SK-N-SH (cell line): ENCODE results near the gene CCDC27. TPM values are rescaled to one million over a fixed set of nuclear protein-coding genes. Genes with fewer than 3 reads are reported as not detected.
"Not testable (repeated sequence)": the region's sequence is repeated elsewhere in the genome, so short reads cannot be mapped to it uniquely, and the experiment has no call there.

Experiments
- CTCF ChIA-PET: fragments of 300-600, 350-600 bp; formaldehyde crosslinking; extraction: SDS; loops from one replicate; lab custom pipeline; 2021; lab: Yijun Ruan, JAX
- POLR2A ChIA-PET: fragments of 350-600 bp; sonication (Branson Sonifier 250); formaldehyde crosslinking; extraction: SDS; loops from one replicate; lab custom pipeline; 2020; ENCODE audit warnings: antibody characterized with exemption, inconsistent platforms; lab: Yijun Ruan, JAX
- DNase-seq: peaks from one replicate; pipeline ENCODE4 v3.0.0; 2012
- H2AFZ ChIP-seq: fragments of 200-600 bp; sonication (generic); 2 replicates; pipeline ENCODE4 v1.8.1; 2016; ENCODE audit warnings: antibody characterized with exemption, mild to moderate bottlenecking, low read depth
- H3F3A ChIP-seq: fragments of 200-600 bp; sonication (generic); replicated peaks from 2 replicates; pipeline ENCODE3; 2016; ENCODE audit warnings: antibody characterized with exemption, mild to moderate bottlenecking; ENCODE audit not compliant: insufficient read depth
- H3K27ac ChIP-seq, 2 experiments: fragments of 200-500 bp in 1 of 2; fragments of 200-600 bp in 1 of 2; sonication (Bioruptor generic) in 1 of 2; sonication (generic), shearing (Covaris generic) in 1 of 2; 2 replicates each; pipeline versions ENCODE4 v1.5.1 to v1.6.1; 2014 to 2016; ENCODE audit warnings: low read depth in 2 of 2, inconsistent platforms in 1 of 2, low read length in 1 of 2, mild to moderate bottlenecking in 1 of 2, mixed read lengths in 1 of 2
- H3K27me3 ChIP-seq: fragments of 200-600 bp; sonication (generic), shearing (Covaris generic); 2 replicates; pipeline ENCODE4 v1.6.1; 2016; ENCODE audit warnings: mixed run types; ENCODE audit not compliant: insufficient read depth
- H3K36me3 ChIP-seq, 2 experiments: fragments of 200-500 bp in 1 of 2; fragments of 200-600 bp in 1 of 2; sonication (Bioruptor generic) in 1 of 2; sonication (generic) in 1 of 2; replicated peaks in 1 of 2; 2 replicates each; pipeline versions ENCODE3 to v1.5.1; 2014 to 2016; ENCODE audit warnings: low read length in 1 of 2, mild to moderate bottlenecking in 1 of 2; ENCODE audit not compliant: insufficient read depth in 2 of 2, control insufficient read depth in 1 of 2
- H3K4me1 ChIP-seq, 2 experiments: fragments of 200-500 bp in 1 of 2; fragments of 200-600 bp in 1 of 2; sonication (Bioruptor generic) in 1 of 2; sonication (generic), shearing (Covaris generic) in 1 of 2; 2 replicates each; pipeline versions ENCODE4 v1.5.1 to v1.6.1; 2014 to 2016; ENCODE audit warnings: low read depth in 1 of 2, low read length in 1 of 2, mixed run types in 1 of 2; ENCODE audit not compliant: insufficient read depth in 2 of 2, control insufficient read depth in 1 of 2
- H3K4me2 ChIP-seq: fragments of 200-600 bp; sonication (generic), shearing (Covaris generic); 2 replicates; pipeline ENCODE4 v1.6.1; 2017; ENCODE audit warnings: mixed run types
- H3K4me3 ChIP-seq, 2 experiments: fragments of 200-500 bp in 1 of 2; fragments of 200-600 bp in 1 of 2; sonication (Bioruptor generic) in 1 of 2; sonication (generic), shearing (Covaris generic) in 1 of 2; 2 replicates each; pipeline versions ENCODE4 v1.5.1 to v1.8.1; 2014 to 2016; ENCODE audit warnings: low read depth in 2 of 2, inconsistent platforms in 1 of 2, low read length in 1 of 2, mild to moderate bottlenecking in 1 of 2, mixed read lengths in 1 of 2, moderate library complexity in 1 of 2
- H3K79me2 ChIP-seq: fragments of 200-600 bp; sonication (generic); 2 replicates; pipeline ENCODE4 v1.8.1; 2017; ENCODE audit warnings: mild to moderate bottlenecking; ENCODE audit not compliant: insufficient read depth
- H3K9ac ChIP-seq: fragments of 200-600 bp; sonication (generic); 2 replicates; pipeline ENCODE4 v1.6.1; 2017; ENCODE audit warnings: mixed run types
- H3K9me2 ChIP-seq: fragments of 200-600 bp; sonication (generic); 2 replicates; pipeline ENCODE4 v1.6.1; 2017; ENCODE audit warnings: mixed run types
- H3K9me3 ChIP-seq: fragments of 200-600 bp; sonication (generic); 2 replicates; pipeline ENCODE4 v1.6.1; 2017; ENCODE audit warnings: mixed run types, mild to moderate bottlenecking, moderate library complexity
- H4K20me1 ChIP-seq: fragments of 200-600 bp; sonication (generic); 2 replicates; pipeline ENCODE4 v1.6.1; 2017; ENCODE audit warnings: mild to moderate bottlenecking, mixed run types; ENCODE audit not compliant: insufficient read depth
- ELF1 ChIP-seq: IDR thresholded peaks from 2 replicates; pipeline ENCODE4 v1.4.0; 2012
- PBX3 ChIP-seq: IDR thresholded peaks from 2 replicates; pipeline ENCODE4; 2012
- RCOR1 ChIP-seq: fragments of 150-350 bp; IDR thresholded peaks from 2 replicates; pipeline ENCODE4 v1.6.1; 2017; ENCODE audit warnings: antibody characterized with exemption, low read length
- REST ChIP-seq: IDR thresholded peaks from 2 replicates; pipeline ENCODE4 v1.6.1; 2012; ENCODE audit warnings: mild to moderate bottlenecking, low read depth, low read length, moderate library complexity
- RFX5 ChIP-seq: IDR thresholded peaks from 2 replicates; pipeline ENCODE4 v1.6.1; 2012; ENCODE audit warnings: mild to moderate bottlenecking, improper control_type of control experiment, low read length
- SMC3 ChIP-seq: IDR thresholded peaks from 2 replicates; pipeline ENCODE4 v1.6.1; 2012; ENCODE audit warnings: low read depth, low read length, improper control_type of control experiment
- TAF1 ChIP-seq: IDR thresholded peaks from 2 replicates; pipeline ENCODE4 v1.6.1; 2012; ENCODE audit warnings: low read depth, mild to moderate bottlenecking, low read length, moderate library complexity, borderline replicate concordance
- ZBTB33 ChIP-seq: IDR thresholded peaks from 2 replicates; pipeline ENCODE4 v1.4.0; 2012; ENCODE audit warnings: low read depth, borderline replicate concordance
- WGBS: methylation state at CpG from one replicate; pipeline ENCODE4 v1.1.6; 2017; ENCODE audit warnings: low lambda C conversion rate; 5-methylcytosine and 5-hydroxymethylcytosine counted together
- polyA plus RNA-seq, 3 experiments: library from polyadenylated mRNA; depleted of rRNA; stranded (reverse); fragments of >200 nt; gene quantifications; 2 replicates each; pipeline ENCODE4 v1.2.3, GENCODE V29; 2012

CCDC27 gene
- polyA plus RNA-seq, 1 of the 3 experiments (the other 2 are of a cell fraction): not detected

- Histone ChIP-seq H3K9me2 (no peaks in the 10 kb centered on the region), H3K9me3 (no peaks in the 10 kb centered on the region), H3K9ac (no peak overlapping the region), H3K79me2 (no peaks in the 10 kb centered on the region), H3K27me3 (no peaks in the 10 kb centered on the region), H4K20me1 (no peaks in the 10 kb centered on the region), H3K4me3 (no peak overlapping the region), H2AFZ (no peak overlapping the region), H3F3A (no peaks in the 10 kb centered on the region), H3K4me2 (no peak overlapping the region), H3K36me3 (no peaks in the 10 kb centered on the region), H3K27ac (no peak overlapping the region), H3K4me1 (no peaks in the 10 kb centered on the region)
- TF ChIP-seq ELF1 (no peak), RCOR1 (no peak), PBX3 (no peak), TAF1 (no peak), REST (no peak), RFX5 (no peak), SMC3 (no peak), ZBTB33 (no peak)
- POLR2A ChIA-PET: interaction anchor here (0.6 kb wide), 1 partner anchor 36 kb away, joined by 5 read pairs; no protein-coding TSS in a partner anchor
- no peak for DNase-seq
- 62% methylated on average over 19 of the region's 19 CpGs for WGBS
- CTCF ChIA-PET: interaction anchor here (1.1 to 1.5 kb wide), 2 partner anchors 28 to 108 kb away, joined by 4 to 5 read pairs; no protein-coding TSS in a partner anchor
Measured at GRCh38 chr1:3803905-3804626, 51.8 kb downstream of the CCDC27 start.

- H3F3A ChIP-seq, H2AFZ ChIP-seq, H3K4me2 ChIP-seq, H3K9me3 ChIP-seq, H4K20me1 ChIP-seq, H3K9me2 ChIP-seq, H3K4me1 ChIP-seq, H3K36me3 ChIP-seq, H3K4me3 ChIP-seq, H3K79me2 ChIP-seq, H3K27me3 ChIP-seq, H3K9ac ChIP-seq, H3K27ac ChIP-seq, DNase-seq: not testable (repeated sequence)
- ChIA-PET POLR2A (interaction anchor here (0.6 kb wide), 1 partner anchor 36 kb away, joined by 5 read pairs; no protein-coding TSS in a partner anchor), CTCF (interaction anchor here (1.1 to 1.5 kb wide), 2 partner anchors 28 to 109 kb away, joined by 4 to 5 read pairs; no protein-coding TSS in a partner anchor)
- WGBS: 71% methylated on average over 7 of the region's 7 CpGs
Measured at GRCh38 chr1:3804627-3804944, 52.3 kb downstream of the CCDC27 start.
